ENCODE data around the gene MRS2. TPM values are rescaled to one million over a fixed set of nuclear protein-coding genes. Genes with fewer than 3 reads are reported as not detected.

The MRS2 gene
- total RNA-seq, 6 experiments from 2014 or later, result 11.1 to 16.4 (median 13.1) TPM

GRCh38 chr6:24436979-24437378 lies 34.2 kb downstream of the MRS2 start:
- Histone ChIP-seq H3K9me3 (no peaks in the 10 kb centered on the region), H3K4me1 (no peaks in the 10 kb centered on the region), H3K4me3 (no peak overlapping the region), H3K27ac (no peak overlapping the region), H3K36me3 (peaks cover 0 to 79% (median 2%) of the 10 kb centered on the region in 4 donors), H3K27me3 (no peaks in the 10 kb centered on the region)
- no peak for ATAC-seq
- TF ChIP-seq CTCF (IDR thresholded peaks at IDR 0.05) (no peak), POLR2A (IDR thresholded peaks at IDR 0.05) (no peak)
- intact Hi-C loops (cut with DNase I), result no loop called here
- no CpG with 5 or more reads among the region's 14 CpGs for WGBS (ENCODE audit: insufficient coverage, low coverage, low lambda C conversion rate, missing lambda C conversion rate)
- no peak for DNase-seq

- ATAC-seq, result no peak
- TF ChIP-seq CTCF (IDR thresholded peaks at IDR 0.05) (no peak), POLR2A (IDR thresholded peaks at IDR 0.05) (no peak)
- Histone ChIP-seq H3K27me3 (no peaks in the 10 kb centered on the region), H3K9me3 (no peaks in the 10 kb centered on the region), H3K27ac (no peak overlapping the region), H3K4me1 (no peaks in the 10 kb centered on the region), H3K4me3 (no peak overlapping the region), H3K36me3 (peaks cover 0 to 74% (median 4%) of the 10 kb centered on the region in 4 donors)
- 94% methylated on average over 3 of the region's 3 CpGs for WGBS (ENCODE audit: insufficient coverage, low coverage, low lambda C conversion rate, missing lambda C conversion rate)
- intact Hi-C loops (cut with DNase I), result no loop called here
- no peak for DNase-seq
Measured at GRCh38 chr6:24439858-24440539, 37.3 kb downstream of the MRS2 start.

GRCh38 chr6:24440897-24441598 lies 38.3 kb downstream of the MRS2 start:
- TF ChIP-seq CTCF (IDR thresholded peaks at IDR 0.05), result no peak
- TF ChIP-seq POLR2A (IDR thresholded peaks at IDR 0.05), result no peak
- H3K9me3 ChIP-seq, result no peaks in the 10 kb centered on the region
- no peaks in the 10 kb centered on the region for H3K4me1 ChIP-seq
- no peak for ATAC-seq
- H3K36me3 ChIP-seq, result peaks cover 0 to 78% (median 7%) of the 10 kb centered on the region in 4 donors
- intact Hi-C loops (cut with DNase I), result no loop called here
- no peaks in the 10 kb centered on the region for H3K27me3 ChIP-seq
- no peak overlapping the region for H3K4me3 ChIP-seq
- H3K27ac ChIP-seq, result no peak overlapping the region
- 72% methylated on average over 8 of the region's 16 CpGs for WGBS (ENCODE audit: insufficient coverage, low coverage, low lambda C conversion rate, missing lambda C conversion rate)
- DNase-seq, result no peak

GRCh38 chr6:24441599-24441904 lies 38.8 kb downstream of the MRS2 start:
- H3K36me3 ChIP-seq, result peaks cover 0 to 78% (median 8%) of the 10 kb centered on the region in 4 donors
- H3K27ac ChIP-seq, result no peak overlapping the region
- intact Hi-C loops (cut with DNase I), result no loop called here
- H3K27me3 ChIP-seq, result no peaks in the 10 kb centered on the region
- H3K9me3 ChIP-seq, result no peaks in the 10 kb centered on the region
- H3K4me1 ChIP-seq, result no peaks in the 10 kb centered on the region
- WGBS (ENCODE audit: insufficient coverage, low coverage, low lambda C conversion rate, missing lambda C conversion rate), result 70% methylated on average over 3 of the region's 3 CpGs
- no peak overlapping the region for H3K4me3 ChIP-seq
- ATAC-seq (no peak), DNase-seq (no peak)
- TF ChIP-seq CTCF (IDR thresholded peaks at IDR 0.05) (no peak), POLR2A (IDR thresholded peaks at IDR 0.05) (no peak)

Measured in right lobe of liver (tissue), 6 donors.